Camera-type eye (tissue), 1 donor: ENCODE data around the gene CNP. TPM values are rescaled to one million over a fixed set of nuclear protein-coding genes. Genes with fewer than 3 reads are reported as not detected.

ENCODE experiments used
- total RNA-seq: library from RNA; depleted of rRNA; stranded (reverse); fragments of >200 nt; gene quantifications from one replicate; pipeline ENCODE4 v1.2.3, GENCODE V29; 2014

CNP gene
- 64.6 TPM for total RNA-seq

DNA sequence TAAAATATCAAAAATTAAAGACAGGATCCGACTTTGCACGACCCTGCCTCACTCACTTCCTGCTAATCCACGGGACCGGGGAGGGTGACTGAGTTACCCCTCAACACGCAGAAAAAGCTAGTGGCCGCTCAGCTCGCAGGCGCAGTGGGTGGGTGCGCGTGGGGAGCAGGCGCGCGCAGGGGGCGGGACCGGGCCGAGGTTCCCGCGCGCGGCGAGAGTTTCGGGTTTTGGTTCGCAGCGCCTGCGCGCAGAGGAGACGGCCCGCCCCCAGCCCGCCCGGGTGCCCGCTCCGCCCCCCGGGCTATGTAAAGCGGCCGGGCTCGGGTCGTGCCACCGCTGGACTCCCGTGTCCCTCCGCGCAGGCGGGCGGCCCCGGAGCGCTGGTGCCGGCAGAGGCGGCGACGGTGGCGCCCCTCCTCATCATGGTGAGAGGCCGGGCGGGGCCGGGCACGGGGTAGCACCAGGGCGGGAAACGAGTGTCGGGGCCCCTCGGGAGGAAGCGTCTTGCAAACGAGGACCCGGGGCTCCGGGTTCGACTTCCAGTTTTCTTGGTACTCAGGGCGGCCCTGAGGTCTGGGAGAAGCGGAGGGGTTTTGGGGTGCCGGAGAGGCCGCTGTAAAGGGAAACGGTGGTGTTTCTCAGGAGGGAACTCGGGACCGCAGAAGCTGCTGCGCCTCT lies at the start of gene CNP:
TSS of gene CNP (plus strand) at position 333 of the 678 bp plus-strand sequence. CDS start at position 423, 90 bp downstream.

DNA sequence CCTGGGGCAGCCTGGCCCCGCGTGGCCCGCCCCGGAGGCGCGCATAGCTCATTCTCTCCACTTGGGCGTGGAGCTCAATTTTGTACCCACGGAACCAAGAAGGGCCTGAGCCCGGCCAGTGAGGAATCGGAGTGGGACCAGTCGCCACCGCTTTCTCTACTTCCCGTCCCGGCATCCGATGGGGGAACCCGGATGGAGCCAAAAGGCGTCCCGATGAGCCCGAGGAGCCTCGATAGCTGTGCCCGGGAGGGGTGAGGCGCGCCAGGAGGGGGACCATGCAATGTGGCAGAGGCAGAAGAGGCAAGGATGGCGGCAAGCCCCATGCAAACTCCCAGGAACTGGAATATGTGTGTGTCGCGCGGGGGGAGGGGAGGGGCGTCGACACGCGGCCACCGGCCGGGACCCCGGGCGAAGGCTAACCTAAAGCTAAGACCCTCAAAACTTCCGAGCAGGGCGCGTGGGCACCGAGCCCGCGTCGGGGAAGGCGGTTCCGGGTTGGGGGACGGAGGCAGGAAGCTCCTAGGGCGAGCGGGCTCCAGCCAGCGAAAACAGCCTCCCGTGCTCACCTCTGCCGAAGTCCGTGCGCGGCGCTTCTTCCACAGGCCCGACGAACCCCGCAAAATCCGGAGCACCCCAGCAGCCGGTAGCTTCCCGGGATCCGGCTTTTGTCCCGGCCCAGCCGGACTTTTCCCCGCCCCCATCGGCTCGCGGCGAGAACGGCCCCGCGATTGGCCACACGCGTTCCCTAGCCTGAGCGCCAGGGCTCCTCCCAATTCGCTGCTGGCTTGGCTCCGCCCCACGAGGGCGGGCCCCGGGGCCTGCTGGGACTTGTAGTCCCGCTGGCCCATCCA lies 48.1 kb upstream of the CNP start, which contains the start of gene ACLY:
TSS of gene ACLY (minus strand) at position 638 of the 851 bp plus-strand sequence. CDS start 5,078 bp downstream, outside the sequence.

DNA sequence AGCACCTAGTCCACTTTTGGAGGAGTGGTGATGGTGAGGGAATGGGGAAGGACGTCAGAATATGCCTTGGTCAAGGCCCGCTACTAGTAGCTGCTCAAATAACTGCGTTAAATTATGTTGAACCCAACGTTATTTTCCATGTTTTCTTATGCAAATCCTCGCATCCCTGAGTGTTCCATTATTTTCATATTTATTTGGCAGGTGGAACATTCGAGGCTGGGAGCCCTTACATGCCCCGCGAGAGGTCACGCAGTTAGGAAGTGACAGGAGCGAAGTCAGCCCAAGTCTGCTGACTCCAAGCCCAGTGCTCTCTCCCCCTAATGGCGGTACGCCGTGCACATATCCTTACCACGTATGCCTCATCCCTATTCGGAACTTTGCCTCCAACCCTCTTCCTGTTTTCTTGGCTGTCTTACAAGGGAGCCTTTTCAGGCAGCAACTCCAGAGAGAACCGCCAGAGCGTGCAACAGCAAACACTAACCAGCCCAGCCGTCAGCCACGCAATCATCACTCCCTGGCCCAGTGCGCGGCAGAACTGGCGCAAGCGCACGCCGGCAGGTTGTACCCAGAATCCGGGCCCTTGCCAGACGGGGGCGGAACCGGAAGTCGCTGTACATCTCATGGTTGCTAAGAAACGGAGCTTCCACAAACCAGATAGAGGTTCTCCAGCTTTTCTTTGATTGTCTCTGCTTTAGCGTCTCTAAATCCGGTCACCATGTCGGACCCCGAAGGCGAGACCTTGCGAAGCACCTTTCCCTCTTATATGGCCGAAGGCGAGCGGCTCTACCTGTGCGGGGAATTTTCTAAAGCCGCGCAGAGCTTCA lies 36.4 kb upstream of the CNP start, which contains the start of gene ODAD4:
TSS of gene ODAD4 (plus strand) at position 609 of the 824 bp plus-strand sequence. CDS start at position 716, 107 bp downstream.

DNA sequence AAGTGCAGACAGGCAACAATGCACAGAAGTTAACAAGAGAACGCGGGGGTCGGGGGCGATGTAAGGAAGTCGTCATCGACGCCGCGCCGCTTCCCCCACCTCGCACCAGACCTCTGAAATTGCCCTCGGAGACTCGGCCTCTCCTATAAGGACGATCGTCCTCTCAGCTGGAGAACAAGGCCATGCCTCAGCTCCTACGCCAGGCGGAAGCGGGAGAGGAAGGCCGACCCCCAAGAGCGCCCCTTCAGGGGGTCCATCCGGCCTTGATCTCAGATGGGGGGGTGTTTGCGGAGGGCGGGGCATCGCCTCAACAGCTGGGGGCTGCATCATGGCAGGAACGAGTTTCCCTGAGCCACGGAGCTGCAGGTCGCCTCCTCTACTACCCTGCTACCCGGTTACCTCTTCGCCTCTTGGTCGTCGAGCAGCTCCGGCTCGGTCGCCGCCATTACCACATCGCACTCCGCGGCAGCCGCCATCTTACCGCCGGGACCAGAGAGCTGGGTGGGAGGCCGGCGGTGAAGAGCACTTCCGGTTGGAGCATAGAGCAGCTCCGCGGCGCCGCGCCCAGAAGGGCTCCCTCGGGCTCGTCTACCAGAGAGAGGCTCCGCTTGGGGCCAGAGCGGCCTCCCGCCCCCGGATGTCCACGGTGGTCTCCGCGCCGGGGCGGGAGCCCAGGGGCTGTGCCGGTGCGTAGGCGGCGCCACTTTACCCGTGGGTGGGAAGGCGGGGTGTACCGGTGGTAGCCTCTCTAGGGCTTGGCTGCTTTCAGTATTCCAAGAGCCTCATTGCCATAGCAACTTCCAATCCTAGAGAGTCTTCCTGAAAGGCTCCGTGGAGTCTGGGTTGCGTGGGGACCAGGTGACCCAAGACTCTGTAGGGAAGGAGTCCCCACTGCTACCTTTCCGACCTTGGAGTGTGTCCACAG lies 50.6 kb downstream of the CNP start, which contains the start of gene DNAJC7:
TSS of gene DNAJC7 (minus strand) at position 499 of the 925 bp plus-strand sequence. CDS start at position 476, 23 bp downstream.

DNA sequence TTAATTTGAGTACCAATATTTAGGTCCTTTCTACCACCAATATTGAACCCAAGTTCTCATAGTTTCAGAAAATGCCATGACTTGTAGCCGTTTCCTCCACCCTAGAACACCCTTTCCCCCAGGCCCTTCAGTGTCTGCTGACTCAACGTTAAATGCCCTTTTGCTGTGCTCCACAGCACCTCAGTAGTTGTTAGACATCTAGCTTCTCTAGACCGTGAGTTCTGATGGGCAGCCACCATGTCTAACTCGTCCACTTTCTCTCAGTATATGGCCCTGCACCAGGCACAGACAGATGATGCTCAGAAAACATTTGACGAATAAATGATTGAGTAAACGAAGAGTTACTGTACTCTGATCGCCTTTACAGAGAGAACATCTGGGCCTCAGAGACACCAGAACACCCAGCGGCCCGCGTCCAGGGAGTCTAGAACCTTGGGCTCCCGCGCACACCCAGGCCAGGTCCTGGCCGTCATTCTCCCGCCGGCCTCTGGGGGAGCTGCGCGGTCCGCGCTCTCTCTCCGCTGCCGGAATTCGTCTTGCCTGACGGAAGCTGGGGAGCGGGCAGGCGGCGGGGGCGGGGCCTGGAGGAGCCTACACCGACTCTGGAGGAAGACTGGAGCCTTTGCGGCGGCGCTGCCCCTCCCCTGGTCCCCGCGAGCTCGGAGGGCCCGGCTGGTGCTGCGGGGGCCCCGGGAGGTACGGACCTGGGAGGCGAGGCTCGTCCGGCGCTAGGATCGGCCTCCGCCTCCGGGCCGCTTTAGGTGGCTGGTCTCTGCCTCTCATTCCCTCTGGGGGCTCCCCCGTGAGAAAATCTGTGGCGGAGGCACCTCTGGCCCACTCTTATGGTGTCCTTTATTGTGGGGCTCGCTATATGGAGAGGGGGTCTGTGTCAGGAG lies 53.2 kb downstream of the CNP start, which contains the start of gene NKIRAS2:
TSS of gene NKIRAS2 (plus strand) at position 582 of the 896 bp plus-strand sequence. CDS start 1,488 bp downstream, outside the sequence.

Other genes starting within 250 kb of the CNP start
- gene HAP1, start 232.2 kb upstream of the CNP start, total RNA-seq = 0.38 TPM
- 104 TPM for gene JUP, start 180.1 kb upstream of the CNP start, total RNA-seq
- 34.0 TPM for gene P3H4, start 154.8 kb upstream of the CNP start, total RNA-seq
- 167 TPM for gene FKBP10, start 153.8 kb upstream of the CNP start, total RNA-seq
- 70.3 TPM for gene NT5C3B, start 130.6 kb upstream of the CNP start, total RNA-seq
- 0.16 TPM for gene KLHL10, start 129.0 kb upstream of the CNP start, total RNA-seq
- 83.0 TPM for gene KLHL11, start 101.4 kb upstream of the CNP start, total RNA-seq
- 145 TPM for gene ACLY, start 47.8 kb upstream of the CNP start, total RNA-seq
- 2.9 TPM for gene ODAD4, start 36.2 kb upstream of the CNP start, total RNA-seq
- gene DNAJC7, start 50.6 kb downstream of the CNP start, total RNA-seq = 103 TPM
- gene NKIRAS2, start 53.3 kb downstream of the CNP start, total RNA-seq = 45.6 TPM
- 7.9 TPM for gene C17orf113, start 83.8 kb downstream of the CNP start, total RNA-seq
- 4.0 TPM for gene ZNF385C, start 131.7 kb downstream of the CNP start, total RNA-seq
- 6.3 TPM for gene DHX58, start 145.9 kb downstream of the CNP start, total RNA-seq
- 28.9 TPM for gene KAT2A, start 154.6 kb downstream of the CNP start, total RNA-seq
- gene HSPB9, start 156.0 kb downstream of the CNP start, total RNA-seq = not detected
- 60.8 TPM for gene RAB5C, start 188.2 kb downstream of the CNP start, total RNA-seq
- not detected for gene KCNH4, start 214.3 kb downstream of the CNP start, total RNA-seq
- 1.4 TPM for gene HCRT, start 218.7 kb downstream of the CNP start, total RNA-seq
- gene GHDC, start 227.7 kb downstream of the CNP start, total RNA-seq = 38.6 TPM